ENCODE results near the gene ZNF786.
"Not testable (repeated sequence)": the region's sequence is repeated elsewhere in the genome, so short reads cannot be mapped to it uniquely, and the experiment has no call there.

ZNF786 gene

DNA sequence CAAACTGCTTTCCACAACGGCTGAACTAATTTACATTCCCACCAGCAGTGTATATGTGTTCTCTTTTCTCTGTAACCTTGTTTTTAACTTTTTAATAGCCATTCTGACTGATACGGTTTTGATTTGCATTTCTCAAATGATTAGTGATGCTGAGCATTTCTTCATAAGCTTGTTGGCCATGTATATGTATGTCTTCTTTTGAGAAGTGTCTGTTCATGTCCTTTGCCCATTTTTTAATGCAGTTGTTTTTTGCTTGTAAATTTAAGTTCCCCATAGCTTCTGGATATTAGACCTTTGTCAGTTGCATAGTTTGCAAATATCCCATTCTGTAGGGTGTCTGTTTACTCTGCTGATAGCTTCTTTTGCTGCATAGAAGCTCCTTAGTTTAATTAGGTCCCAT lies 6.1 kb downstream of the ZNF786 start:
- no peak for DNase-seq (ENCODE audit: low read depth in 1 of 2, low spot score in 1 of 2)

GRCh38 chr7:149081914-149082313 lies 8.6 kb downstream of the ZNF786 start:
- no peak for DNase-seq (ENCODE audit: low read depth in 1 of 2, low spot score in 1 of 2)

DNA sequence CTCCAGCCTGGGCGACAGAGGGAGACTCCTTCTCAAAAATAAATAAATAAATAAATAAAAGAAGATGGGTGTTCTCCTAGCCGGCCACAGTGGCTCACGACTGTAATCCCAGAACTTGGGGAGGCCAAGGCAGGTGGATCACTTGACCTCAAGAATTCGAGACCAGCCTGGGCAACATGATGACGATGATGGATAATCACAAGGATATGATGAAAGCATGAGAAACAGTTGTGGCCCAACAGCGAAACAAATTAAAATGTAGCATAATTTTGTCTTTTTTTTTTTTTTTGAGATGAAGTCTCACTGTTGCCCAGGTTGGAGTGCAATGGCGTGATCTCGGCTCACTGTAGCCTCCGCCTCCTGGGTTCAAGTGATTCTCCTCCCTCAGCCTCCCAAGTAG lies 12.9 kb downstream of the ZNF786 start:
- no peak for DNase-seq (ENCODE audit: low read depth in 1 of 2, low spot score in 1 of 2)

DNA sequence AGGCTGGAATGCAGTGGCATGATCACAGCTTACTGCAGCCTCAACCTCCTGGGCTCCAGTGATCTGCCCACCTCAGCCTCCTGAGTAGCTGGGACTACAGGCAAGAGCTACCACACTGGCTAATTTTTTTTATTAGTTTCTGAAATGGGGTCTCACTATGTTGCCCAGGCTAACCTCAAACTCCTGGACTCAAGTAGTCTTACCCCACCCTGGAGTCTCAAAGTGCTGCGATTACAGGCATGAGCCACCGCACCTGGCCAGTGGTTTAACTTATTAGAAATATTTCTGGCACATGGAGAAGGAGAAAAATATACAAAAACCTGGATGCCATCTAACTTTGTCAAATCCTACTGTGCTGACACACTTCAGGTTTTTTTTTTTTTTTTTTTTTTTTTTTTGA lies 15.2 kb downstream of the ZNF786 start:
- no peak for DNase-seq (ENCODE audit: low read depth in 1 of 2, low spot score in 1 of 2)

- no peak for DNase-seq (ENCODE audit: low read depth in 1 of 2, low spot score in 1 of 2)
Observed at GRCh38 chr7:149074116-149074885, 16.2 kb downstream of the ZNF786 start.

DNA sequence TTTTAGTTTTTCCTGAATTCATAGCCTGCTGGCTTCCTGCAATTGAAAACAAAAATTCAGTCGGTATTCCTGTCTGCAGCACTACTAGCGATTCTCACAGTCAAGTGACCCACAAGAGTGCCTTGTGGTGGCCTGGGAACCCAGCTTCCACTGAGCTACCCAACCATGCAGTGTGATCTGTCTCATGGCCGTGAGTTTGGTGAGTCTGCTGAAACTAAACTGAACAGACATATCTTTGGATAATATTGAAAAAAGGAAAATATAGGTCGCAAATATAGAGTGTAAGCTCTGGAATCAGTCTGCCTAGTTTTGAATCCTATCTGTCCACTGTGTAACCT lies 18.1 kb downstream of the ZNF786 start:
- DNase-seq (ENCODE audit: low read depth in 1 of 2, low spot score in 1 of 2) = no peak

DNA sequence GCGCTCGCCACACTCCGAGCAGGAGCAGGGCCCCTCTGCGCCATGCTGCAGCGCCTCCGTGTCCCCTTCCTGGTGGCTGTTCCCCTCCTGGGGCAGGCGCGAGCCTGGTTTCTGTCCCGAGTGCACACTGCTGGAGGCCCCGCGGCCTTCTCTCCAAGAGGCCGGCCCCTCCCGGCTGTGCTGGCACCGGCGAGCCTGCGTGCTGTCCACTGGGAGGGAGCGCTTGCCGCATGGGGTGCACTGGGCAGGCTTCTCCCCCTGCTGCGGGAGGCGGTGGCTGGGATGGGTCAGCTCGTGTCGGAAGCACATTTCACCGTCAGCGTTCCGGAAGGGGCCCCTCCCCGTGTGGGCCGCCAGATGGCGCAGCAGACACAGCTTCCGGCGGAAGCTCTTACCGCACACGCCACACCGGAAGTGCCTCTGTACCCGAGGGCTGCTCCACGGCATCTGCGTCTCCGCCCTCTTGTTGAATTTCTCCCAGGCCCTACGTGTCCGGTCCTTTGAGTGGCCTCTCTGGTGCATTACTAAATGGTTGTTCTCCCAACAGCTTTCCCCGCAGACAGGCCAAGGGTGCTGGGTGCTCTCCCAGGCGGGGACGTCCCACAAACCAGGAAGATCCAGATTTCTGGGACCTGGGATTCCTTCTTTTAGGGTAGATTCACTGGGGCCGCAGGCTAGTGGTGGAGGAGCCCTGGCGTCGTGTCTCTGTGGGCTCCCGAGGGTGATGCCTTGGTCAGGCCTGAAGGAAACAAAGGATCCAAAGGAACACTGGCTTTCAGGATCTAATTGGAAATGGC lies 18.7 kb downstream of the ZNF786 start:
- peak; percentile 23 to 25 for DNase-seq (ENCODE audit: low read depth in 1 of 2, low spot score in 1 of 2)

DNA sequence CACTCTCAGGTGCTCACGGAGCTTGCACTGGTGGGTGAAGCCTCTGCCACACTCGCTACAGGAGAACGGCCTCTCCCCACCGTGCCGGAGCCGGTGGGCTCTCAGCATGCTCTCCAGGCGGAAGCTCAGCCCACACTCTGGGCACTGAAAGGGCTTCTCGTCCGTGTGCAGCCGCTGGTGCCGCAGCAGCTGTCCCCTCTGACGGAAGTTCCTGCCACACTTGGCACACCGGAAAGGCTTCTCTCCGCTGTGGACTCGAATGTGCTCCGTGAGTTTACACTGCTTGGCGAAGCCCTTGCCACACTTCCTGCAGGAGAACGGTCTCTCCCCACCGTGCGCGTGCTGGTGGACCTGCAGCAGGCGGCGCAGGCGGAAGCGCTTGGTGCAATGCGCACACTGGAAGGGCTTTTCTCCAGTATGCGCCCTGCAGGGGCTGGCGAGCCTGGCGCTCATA lies 19.3 kb downstream of the ZNF786 start:
- DNase-seq (ENCODE audit: low read depth in 1 of 2, low spot score in 1 of 2) = no peak

- no peak for DNase-seq (ENCODE audit: low read depth in 1 of 2, low spot score in 1 of 2)
Observed at GRCh38 chr7:149070372-149071125, 20.0 kb downstream of the ZNF786 start.

GRCh38 chr7:149067869-149068268 lies 22.6 kb downstream of the ZNF786 start:
- DNase-seq (ENCODE audit: low read depth in 1 of 2, low spot score in 1 of 2) = no peak

- no peak for DNase-seq (ENCODE audit: low read depth in 1 of 2, low spot score in 1 of 2)
Observed at GRCh38 chr7:149063476-149063875, 27.0 kb downstream of the ZNF786 start.

- not testable (repeated sequence) for DNase-seq (ENCODE audit: low read depth in 1 of 2, low spot score in 1 of 2)
Observed at GRCh38 chr7:149062217-149062899, 28.2 kb downstream of the ZNF786 start.

DNA sequence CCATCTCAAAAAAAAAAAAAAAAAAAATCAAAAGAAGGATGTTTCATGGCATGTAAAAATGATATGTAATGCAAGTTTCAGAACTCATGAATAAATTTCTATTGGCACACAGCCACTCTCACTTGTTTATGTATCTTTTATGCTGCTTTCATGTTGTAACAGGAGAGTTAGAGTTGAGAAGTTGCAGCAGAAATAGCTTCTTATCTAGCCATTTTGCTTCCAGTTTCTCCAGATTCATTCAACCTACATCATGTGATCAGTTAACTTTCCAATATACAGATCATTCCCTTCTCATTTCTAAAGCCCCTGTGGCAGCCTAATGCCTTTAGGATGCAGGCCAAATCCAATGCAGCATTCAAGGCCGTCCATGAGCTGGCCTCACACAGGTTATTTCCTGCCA lies 30.4 kb downstream of the ZNF786 start:
- DNase-seq (ENCODE audit: low read depth in 1 of 2, low spot score in 1 of 2) = no peak

- no peak for DNase-seq (ENCODE audit: low read depth in 1 of 2, low spot score in 1 of 2)
Observed at GRCh38 chr7:149053885-149054284, 36.6 kb downstream of the ZNF786 start.

GRCh38 chr7:149053384-149053783 lies 37.1 kb downstream of the ZNF786 start:
- no peak for DNase-seq (ENCODE audit: low read depth in 1 of 2, low spot score in 1 of 2)

DNA sequence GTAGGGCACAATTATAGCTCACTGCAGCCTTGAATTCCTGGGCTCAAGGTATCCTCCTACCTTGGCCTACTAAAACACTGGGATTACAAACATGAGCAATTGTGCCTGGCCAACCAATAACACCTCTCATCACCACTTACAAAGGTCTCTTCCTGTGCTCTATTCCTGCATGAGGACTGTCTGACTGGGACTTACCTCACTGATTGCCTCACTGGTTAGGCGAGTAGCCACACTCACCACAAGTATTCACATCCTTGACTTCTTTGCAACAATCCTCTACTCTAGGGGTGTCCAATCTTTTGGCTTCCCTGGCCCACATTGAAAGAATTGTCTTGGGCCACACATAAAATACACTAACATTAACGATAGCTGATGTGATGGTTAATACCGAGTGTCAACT lies 39.6 kb downstream of the ZNF786 start:
- DNase-seq (ENCODE audit: low read depth in 1 of 2, low spot score in 1 of 2) = no peak

DNA sequence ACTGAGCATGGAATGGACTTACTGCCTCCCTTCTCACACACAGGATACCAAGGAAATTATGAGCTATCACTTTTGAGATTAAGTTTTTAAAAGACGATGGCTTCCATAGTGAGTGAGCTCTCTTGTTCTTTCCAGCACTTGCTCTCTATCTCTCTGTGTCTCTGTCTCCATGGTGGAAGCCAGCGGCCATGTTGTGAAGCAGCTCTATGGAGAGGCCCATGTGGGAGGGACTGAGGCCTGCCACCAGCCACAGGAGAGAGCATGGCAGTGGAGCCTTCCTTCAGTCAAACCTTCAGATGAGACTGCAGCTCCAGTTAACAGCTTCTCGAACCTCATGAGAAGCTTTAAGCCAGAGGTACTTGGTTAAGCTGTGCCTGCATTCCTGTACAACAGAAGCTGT lies 41.7 kb downstream of the ZNF786 start:
- DNase-seq (ENCODE audit: low read depth in 1 of 2, low spot score in 1 of 2) = no peak

DNA sequence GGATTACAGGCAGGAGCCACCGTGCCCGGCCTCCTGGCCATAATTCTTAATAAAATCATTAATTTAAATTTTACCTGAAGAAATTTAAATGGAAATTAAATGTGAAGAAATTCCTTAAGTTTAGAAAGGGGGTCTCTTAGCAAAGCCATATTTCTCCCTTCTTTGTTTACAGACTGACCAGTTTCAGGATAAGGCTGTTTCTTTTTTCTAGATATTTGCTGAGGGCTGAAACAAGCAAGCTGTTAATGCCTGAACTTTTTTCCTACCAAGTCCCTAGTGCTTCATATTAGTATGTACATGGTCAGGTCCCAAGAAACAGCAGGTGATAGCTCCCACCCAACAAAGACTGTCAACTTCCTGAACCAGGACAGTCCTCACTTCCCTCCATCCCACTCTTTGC lies 44.1 kb downstream of the ZNF786 start:
- DNase-seq (ENCODE audit: low read depth in 1 of 2, low spot score in 1 of 2) = no peak

- DNase-seq (ENCODE audit: low read depth in 1 of 2, low spot score in 1 of 2) = no peak
Observed at GRCh38 chr7:149043936-149044335, 46.6 kb downstream of the ZNF786 start.

DNA sequence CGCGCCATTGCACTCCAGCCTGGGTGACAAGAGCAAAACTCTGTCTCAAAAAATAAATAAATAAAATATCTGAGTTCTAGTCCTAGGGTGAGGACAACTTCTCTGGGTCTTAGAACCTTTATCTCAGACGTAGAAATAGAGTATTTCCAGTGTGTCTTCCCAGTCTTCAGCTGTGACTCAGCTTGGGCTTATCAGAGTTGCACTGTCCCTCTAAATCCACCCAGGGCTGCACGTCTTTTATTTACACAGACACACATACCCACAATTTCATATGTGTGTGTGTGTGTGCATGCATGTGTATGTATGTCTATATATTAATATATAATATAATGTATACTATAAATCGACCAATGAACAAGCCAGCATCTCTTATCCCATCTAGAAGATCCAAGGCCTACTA lies 49.2 kb downstream of the ZNF786 start:
- DNase-seq (ENCODE audit: low read depth in 1 of 2, low spot score in 1 of 2) = no peak

DNA sequence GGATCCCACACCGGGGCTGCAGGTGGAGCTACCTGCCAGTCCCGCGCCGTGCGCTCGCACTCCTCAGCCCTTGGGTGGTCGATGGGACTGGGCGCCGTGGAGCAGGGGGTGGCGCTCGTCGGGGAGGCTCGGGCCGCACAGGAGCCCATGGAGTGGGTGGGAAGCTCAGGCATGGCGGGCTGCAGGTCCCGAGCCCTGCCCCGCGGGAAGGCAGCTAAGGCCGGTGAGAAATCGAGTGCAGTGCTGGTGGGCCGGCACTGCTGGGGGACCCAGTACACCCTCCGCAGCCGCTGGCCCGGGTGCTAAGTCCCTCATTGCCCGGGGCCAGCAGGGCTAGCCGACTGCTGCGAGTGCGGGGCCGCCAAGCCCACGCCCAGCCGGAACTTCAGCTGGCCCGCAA lies 51.9 kb downstream of the ZNF786 start:
- not testable (repeated sequence) for DNase-seq (ENCODE audit: low read depth in 1 of 2, low spot score in 1 of 2)
